GM12878 (cell line): ENCODE measurements around the gene SUB1. TPM values are rescaled to one million over a fixed set of nuclear protein-coding genes. Genes with fewer than 3 reads are reported as not detected.

Experiments used
- ATAC-seq: fragments of 200-7000 bp; cut with Tn5 transposase; 3 replicates; pipeline ENCODE4 v1.9.1; 2020; ENCODE audit warnings: mild to moderate bottlenecking, moderate library complexity
- BruUV-seq: library from RNA; stranded (reverse); fragments of 400-500 nt; replicated peaks from 2 replicates; lab custom pipeline; 2021; lab: Mats Ljungman, UMichigan
- CTCF ChIA-PET: fragments of 300-600 bp; sonication (Branson Sonifier 250); formaldehyde crosslinking; extraction: SDS; loops from one replicate; lab custom pipeline; 2021; ENCODE audit warnings: inconsistent platforms; lab: Yijun Ruan, JAX
- POLR2A ChIA-PET: fragments of 350-600 bp; formaldehyde crosslinking; extraction: SDS; loops from one replicate; lab custom pipeline; 2021; ENCODE audit warnings: inconsistent platforms; lab: Charles Lee
- RAD21 ChIA-PET: fragments of 300-600 bp; sonication (Branson Sonifier 250); formaldehyde crosslinking; loops from one replicate; lab custom pipeline; 2023; ENCODE audit warnings: antibody characterized with exemption; ENCODE audit not compliant: unreplicated experiment; lab: Charles Lee
- SMC1A ChIA-PET: fragments of 300-600 bp; sonication (Branson Sonifier 250); formaldehyde crosslinking; loops from one replicate; lab custom pipeline; 2023; ENCODE audit not compliant: unreplicated experiment, uncharacterized antibody; lab: Charles Lee
- DNase-seq: peaks from one replicate; pipeline ENCODE4 v3.0.0-alpha.2; 2011; ENCODE audit warnings: low read depth, low spot score
- FAIRE-seq: peaks from 3 replicates; lab custom pipeline; 2011; peaks lifted over from hg19 to GRCh38; lab: Jason Lieb, UNC
- H2AFZ ChIP-seq: 2 replicates; pipeline ENCODE4 v1.6.0; 2011; ENCODE audit warnings: low read depth, low read length, control low read depth; ENCODE audit not compliant: control insufficient read depth
- H3K27ac ChIP-seq: 2 replicates; pipeline ENCODE4 v1.5.1; 2011; ENCODE audit warnings: control low read depth; ENCODE audit not compliant: control insufficient read depth, insufficient read depth
- H3K27me3 ChIP-seq, 2 experiments: replicated peaks in 1 of 2; 2 replicates each; pipeline versions ENCODE4 v1.6.0 to v1.6.1; 2011; ENCODE audit warnings: low read length in 1 of 2; ENCODE audit not compliant: control insufficient read depth in 2 of 2, insufficient read depth in 2 of 2
- H3K36me3 ChIP-seq, 2 experiments: 2 replicates each; pipeline ENCODE4 v1.5.1; 2011; ENCODE audit warnings: low read length in 1 of 2; ENCODE audit not compliant: control insufficient read depth in 2 of 2, insufficient read depth in 2 of 2
- H3K4me1 ChIP-seq: 2 replicates; pipeline ENCODE4 v1.6.1; 2011; ENCODE audit warnings: mild to moderate bottlenecking, low read length, moderate library complexity, mixed read lengths; ENCODE audit not compliant: control insufficient read depth, insufficient read depth
- H3K4me2 ChIP-seq: 2 replicates; pipeline ENCODE4 v1.6.0; 2011; ENCODE audit warnings: control low read depth; ENCODE audit not compliant: control insufficient read depth, insufficient read depth
- H3K4me3 ChIP-seq: fragments of 200-600 bp; sonication (generic); 2 replicates; pipeline ENCODE4 v1.5.1; 2016
- H3K79me2 ChIP-seq: 2 replicates; pipeline ENCODE4 v1.6.0; 2011; ENCODE audit warnings: low read length; ENCODE audit not compliant: control insufficient read depth, insufficient read depth
- H3K9ac ChIP-seq: 2 replicates; pipeline ENCODE4 v1.8.0; 2011; ENCODE audit warnings: low read length, control low read depth, mixed read lengths; ENCODE audit not compliant: control insufficient read depth, insufficient read depth
- H3K9me3 ChIP-seq: replicated peaks from 3 replicates; pipeline ENCODE4 v1.5.1; 2011; ENCODE audit warnings: mild to moderate bottlenecking, low read length; ENCODE audit not compliant: control insufficient read depth, insufficient read depth
- H4K20me1 ChIP-seq: 2 replicates; pipeline ENCODE4 v1.6.0; 2011; ENCODE audit not compliant: control insufficient read depth, insufficient read depth
- CHD2 ChIP-seq: IDR thresholded peaks from 2 replicates; pipeline ENCODE4 v1.6.1; 2011; ENCODE audit warnings: low read depth, low read length, improper control_type of control experiment, borderline replicate concordance
- ETV6 ChIP-seq, 2 experiments: fragments of 450-650 bp in 1 of 2; IDR thresholded peaks in 1 of 2; conservative IDR thresholded peaks in 1 of 2; 2 replicates each; pipeline ENCODE4 v1.6.1; 2014; ENCODE audit warnings: antibody characterized with exemption in 1 of 2, borderline replicate concordance in 1 of 2, low read depth in 1 of 2, mild to moderate bottlenecking in 1 of 2, moderate library complexity in 1 of 2
- IKZF1 ChIP-seq: fragments of 450-650 bp; conservative IDR thresholded peaks from 2 replicates; pipeline ENCODE4 v1.6.1; 2017; ENCODE audit warnings: antibody characterized with exemption, mild to moderate bottlenecking
- RUNX3 ChIP-seq: IDR thresholded peaks from 2 replicates; pipeline ENCODE4 v1.6.1; 2012; ENCODE audit warnings: low read length, inconsistent platforms
- SIN3A ChIP-seq: IDR thresholded peaks from 2 replicates; pipeline ENCODE4 v1.6.1; 2012; ENCODE audit warnings: low read depth, low read length, improper control_type of control experiment
- SPI1 ChIP-seq: IDR thresholded peaks from 2 replicates; pipeline ENCODE4 v1.6.1; 2011; ENCODE audit warnings: low read depth, mild to moderate bottlenecking, low read length, moderate library complexity, borderline replicate concordance; ENCODE audit not compliant: insufficient read depth
- SUZ12 ChIP-seq: fragments of 200-600 bp; sonication (generic); IDR thresholded peaks from one replicate; pipeline ENCODE4 v1.6.1; 2018; ENCODE audit warnings: antibody characterized with exemption, mild to moderate bottlenecking; ENCODE audit not compliant: unreplicated experiment
- WRNIP1 ChIP-seq: IDR thresholded peaks from 2 replicates; pipeline ENCODE4 v1.6.1; 2011; ENCODE audit warnings: low read depth, low read length, improper control_type of control experiment, borderline replicate concordance
- ZBED1 ChIP-seq: IDR thresholded peaks from 2 replicates; pipeline ENCODE4 v1.6.1; 2016; ENCODE audit warnings: borderline replicate concordance
- WGBS: methylation state at CpG from one replicate; pipeline ENCODE4 v1.1.6; 2016; ENCODE audit warnings: low lambda C conversion rate; ENCODE audit not compliant: insufficient replicate concordance, insufficient coverage; ENCODE audit errors: missing lambda C conversion rate; 5-methylcytosine and 5-hydroxymethylcytosine counted together
- in situ Hi-C: fragments of 300-500 bp; cut with MboI; formaldehyde crosslinking; loops from 9 replicates; pipeline ENCODE4 v1.14.3; 2018; ENCODE audit warnings: mixed read lengths
- intact Hi-C: fragments of 100-400 bp; cut with micrococcal nuclease; formaldehyde crosslinking; loops from one replicate; pipeline ENCODE4 v1.14.2; 2022; ENCODE audit not compliant: unreplicated experiment
- polyA plus RNA-seq, 11 experiments: library from polyadenylated mRNA; depleted of rRNA in 4 of 11; unstranded in 6 of 11; stranded (reverse) in 5 of 11; fragments of >200 nt; fragmentation: Nextera tagmentation in 4 of 11; fragmentation: Illumina TruSeq in 1 of 11; extraction: Ambion mirVana in 4 of 11; extraction: Trizol in 1 of 11; gene quantifications; 1 replicate in 1 of 11; 2 replicates in 10 of 11; pipeline versions ENCODE4 v1.2.1 to v1.2.3, GENCODE V29; 2011 to 2016; ENCODE audit warnings: inconsistent platforms in 2 of 11, missing spikeins in 2 of 11, low read depth in 1 of 11
- total RNA-seq, 4 experiments: library from RNA; depleted of rRNA in 3 of 4; stranded (reverse); fragments of >200 nt in 3 of 4; fragmentation: Illumina TruSeq in 1 of 4; extraction: Trizol in 1 of 4; gene quantifications; 2 replicates each; pipeline versions ENCODE4 v1.2.1 to v1.2.3, GENCODE V29; 2013 to 2021

Gene SUB1
- total and polyA plus RNA-seq, 10 of the 15 experiments (the other 5 are each of a cell fraction or from before 2014, with no cell fraction given), result 468 to 2,785 (median 1,145) TPM

DNA sequence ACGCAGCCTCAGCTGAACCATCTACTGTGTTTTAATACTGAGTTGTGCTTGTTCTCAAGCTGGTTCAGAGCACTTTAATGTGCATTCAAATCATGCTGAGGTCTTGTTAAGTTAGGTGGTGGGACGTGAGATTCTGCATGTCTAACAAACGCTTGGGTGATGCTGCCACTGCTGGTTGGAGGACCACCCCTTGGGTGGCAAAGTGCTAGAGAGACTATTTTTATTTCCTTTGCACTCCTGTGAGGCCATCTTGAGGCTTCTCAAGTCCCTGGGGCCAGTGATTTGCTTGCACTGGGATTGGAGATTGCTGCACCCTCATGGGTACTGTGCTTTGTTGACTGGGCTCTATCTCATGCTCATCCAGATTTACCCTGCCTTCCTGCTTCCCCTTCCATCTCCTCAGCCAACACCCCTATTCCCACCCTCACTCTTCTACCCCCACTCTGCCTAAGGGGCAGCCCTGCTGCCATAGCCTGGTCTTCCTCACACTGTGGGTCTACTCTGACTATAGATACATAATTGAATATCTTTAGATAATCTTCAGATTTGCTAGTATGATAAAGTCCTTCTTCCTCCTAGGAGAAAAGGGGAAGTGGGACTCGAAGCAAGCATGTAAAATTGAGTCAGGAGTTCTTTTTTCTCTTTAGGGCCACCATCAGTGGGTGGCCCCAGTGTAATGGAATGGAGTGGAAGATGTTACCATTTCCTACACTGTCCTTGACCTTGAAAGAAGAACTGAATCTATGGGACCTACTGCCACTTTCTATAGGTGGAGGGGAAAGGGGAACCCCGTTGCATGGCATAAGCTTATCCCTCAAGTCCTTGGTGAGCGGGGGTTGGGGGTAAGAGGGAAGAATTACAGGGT is 45.1 kb upstream of the SUB1 start (continued):
- TF ChIP-seq SPI1, result peak; percentile 97

DNA sequence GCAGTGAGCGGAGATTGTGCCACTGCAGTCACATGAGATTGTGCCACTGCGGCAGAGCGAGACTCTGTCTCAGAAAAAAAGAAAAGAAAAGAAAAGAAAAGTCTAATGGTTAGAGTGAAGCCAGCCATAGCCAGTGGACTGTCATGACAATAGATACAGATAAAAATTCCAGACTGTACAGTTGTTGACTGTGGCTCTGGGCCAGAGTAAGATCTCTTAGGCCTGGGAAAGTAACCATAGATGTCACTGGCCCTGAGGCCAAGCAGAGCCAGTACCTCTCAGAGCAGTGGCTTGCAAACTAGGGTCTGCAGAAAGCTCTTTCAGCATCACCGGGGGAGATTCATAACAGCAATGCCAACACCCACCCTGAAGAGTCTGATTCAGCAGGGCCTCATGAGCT is 44.1 kb upstream of the SUB1 start:
- DNase-seq (no peak), ATAC-seq (no peak), FAIRE-seq (no peak)
- intact Hi-C loops, result no loop called here
- Histone ChIP-seq H2AFZ (no peak overlapping the region), H3K36me3 (no peaks in the 10 kb centered on the region), H4K20me1 (no peaks in the 10 kb centered on the region), H3K4me3 (no peak overlapping the region), H3K4me1 (peaks cover 66% of the 10 kb centered on the region), H3K27ac (peak overlapping the region; percentile 33; the same call in 1 of the 2 replicates), H3K9ac (no peak overlapping the region), H3K79me2 (peaks cover 1% of the 10 kb centered on the region), H3K9me3 (peaks cover 2% of the 10 kb centered on the region; the same call in 1 of the 3 replicates), H3K4me2 (0 out of 2 replicates have a peak overlapping the region, but pooled peaks have one; percentile 12), H3K27me3 (no peaks in the 10 kb centered on the region)
- TF ChIP-seq SIN3A (no peak), WRNIP1 (no peak), ETV6 (conservative IDR thresholded peaks at IDR 0.05 in 1 of 2, IDR thresholded peaks at IDR 0.05 in 1 of 2; ENCODE audit: borderline replicate concordance in 1 of 2, low read depth in 1 of 2) (no peak), CHD2 (no peak), ZBED1 (0 out of 2 replicates have a peak, but pooled peaks have one; percentile 7), SUZ12 (no peak), RUNX3 (no peak), IKZF1 (no peak)
- ChIA-PET POLR2A (interaction anchor here (0.6 to 1.7 kb wide), 5 partner anchors 32 to 48 kb away, joined by 3 to 8 read pairs (median 5); no protein-coding TSS in a partner anchor), CTCF (interaction anchor here (0.7 to 5.8 kb wide), 6 partner anchors 12 to 52 kb away, joined by 3 to 44 read pairs (median 4); partner anchors contain the start of gene SUB1), SMC1A (interaction anchor here (0.9 to 21.0 kb wide), 7 partner anchors 10 to 390 kb away, joined by 3 to 505 read pairs (median 6); partner anchors contain the start of gene SUB1), RAD21 (interaction anchor here (1.0 to 13.0 kb wide), 5 partner anchors 8 to 51 kb away, joined by 3 to 355 read pairs (median 9); partner anchors contain the start of gene SUB1)
- in situ Hi-C loops, result no loop called here
- BruUV-seq, result no TSS peak
- 98% methylated on average over 4 of the region's 4 CpGs for WGBS
